GM23248 (cell line): Measurements from ENCODE around the gene ULBP1. TPM values are rescaled to one million over a fixed set of nuclear protein-coding genes. Genes with fewer than 3 reads are reported as not detected.
"Not testable (repeated sequence)": the region's sequence is repeated elsewhere in the genome, so short reads cannot be mapped to it uniquely, and the experiment has no call there.

Experiments used
- DNase-seq: peaks from one replicate; pipeline ENCODE4 v3.0.0-alpha.2; 2015
- H2AFZ ChIP-seq: fragments of 200-600 bp; sonication (generic); 2 replicates; pipeline ENCODE4 v1.6.1; 2016; ENCODE audit warnings: antibody characterized with exemption
- H3F3A ChIP-seq: fragments of 200-600 bp; sonication (generic); 2 replicates; pipeline ENCODE4 v1.6.1; 2016; ENCODE audit warnings: mild to moderate bottlenecking, antibody characterized with exemption, mixed run types; ENCODE audit not compliant: insufficient read depth
- H3K27ac ChIP-seq: fragments of 200-600 bp; sonication (generic); 2 replicates; pipeline ENCODE4 v1.5.1; 2016; ENCODE audit warnings: mild to moderate bottlenecking
- H3K27me3 ChIP-seq: fragments of 200-600 bp; sonication (generic); replicated peaks from 2 replicates; pipeline ENCODE4 v1.6.1; 2016; ENCODE audit warnings: mild to moderate bottlenecking; ENCODE audit not compliant: insufficient read depth
- H3K36me3 ChIP-seq: fragments of 200-600 bp; sonication (generic); 2 replicates; pipeline ENCODE4 v1.6.1; 2016; ENCODE audit warnings: low read depth, mild to moderate bottlenecking
- H3K4me1 ChIP-seq: fragments of 200-600 bp; sonication (generic); 2 replicates; pipeline ENCODE4 v1.6.1; 2016; ENCODE audit warnings: mild to moderate bottlenecking; ENCODE audit not compliant: insufficient read depth
- H3K4me2 ChIP-seq: fragments of 200-600 bp; sonication (generic); one replicate; pipeline ENCODE4 v1.6.1; 2016; ENCODE audit warnings: mild to moderate bottlenecking; ENCODE audit not compliant: unreplicated experiment
- H3K4me3 ChIP-seq: fragments of 200-600 bp; sonication (generic); 2 replicates; pipeline ENCODE4 v1.5.1; 2016; ENCODE audit warnings: mild to moderate bottlenecking
- H3K79me2 ChIP-seq: fragments of 200-600 bp; sonication (generic); 2 replicates; pipeline ENCODE4 v1.6.1; 2016; ENCODE audit warnings: mild to moderate bottlenecking; ENCODE audit not compliant: insufficient read depth
- H3K9ac ChIP-seq: fragments of 200-600 bp; sonication (generic); 2 replicates; pipeline ENCODE4 v1.6.1; 2016; ENCODE audit warnings: mild to moderate bottlenecking
- H3K9me2 ChIP-seq: fragments of 200-600 bp; sonication (generic); 2 replicates; pipeline ENCODE4 v1.6.1; 2016; ENCODE audit warnings: mixed run types, mild to moderate bottlenecking, moderate library complexity; ENCODE audit not compliant: insufficient read depth
- H3K9me3 ChIP-seq: fragments of 200-600 bp; sonication (generic); one replicate; pipeline ENCODE4 v1.6.1; 2017; ENCODE audit warnings: low read depth
- H4K20me1 ChIP-seq: fragments of 200-600 bp; sonication (generic); 2 replicates; pipeline ENCODE4 v1.6.0; 2016; ENCODE audit not compliant: insufficient read depth
- EZH2 ChIP-seq: fragments of 200-600 bp; sonication (generic); IDR thresholded peaks from 2 replicates; pipeline ENCODE4 v1.6.1; 2018; ENCODE audit warnings: antibody characterized with exemption, mild to moderate bottlenecking; ENCODE audit not compliant: insufficient read depth, poor library complexity, severe bottlenecking
- EZH2phosphoT487 ChIP-seq: fragments of 200-600 bp; sonication (generic); IDR thresholded peaks from 2 replicates; pipeline ENCODE4 v1.6.1; 2018; ENCODE audit warnings: antibody characterized with exemption, moderate library complexity, mild to moderate bottlenecking, low read depth; ENCODE audit not compliant: insufficient read depth
- WGBS, 2 experiments: methylation state at CpG; one replicate each; pipeline ENCODE4 v1.1.6; 2015 to 2017; ENCODE audit warnings: low lambda C conversion rate in 2 of 2, low coverage in 1 of 2; ENCODE audit errors: missing lambda C conversion rate in 2 of 2; 5-methylcytosine and 5-hydroxymethylcytosine counted together
- in situ Hi-C: fragments of 300-500 bp; cut with MboI; formaldehyde crosslinking; loops from 2 replicates; pipeline ENCODE4 v1.15.0; 2020
- polyA plus RNA-seq: library from polyadenylated mRNA; unstranded; fragments of >200 nt; fragmentation: Nextera tagmentation; extraction: Ambion mirVana; gene quantifications from 2 replicates; pipeline ENCODE4 v1.2.1, GENCODE V29; 2016
- total RNA-seq: library from RNA; depleted of rRNA; stranded (reverse); fragments of >200 nt; shearing (Covaris generic); gene quantifications from 2 replicates; pipeline ENCODE4 v1.2.3, GENCODE V29; 2014

ULBP1 gene
- total and polyA plus RNA-seq, 2 experiments from 2014 or later = 6.1 to 9.1 TPM

DNA sequence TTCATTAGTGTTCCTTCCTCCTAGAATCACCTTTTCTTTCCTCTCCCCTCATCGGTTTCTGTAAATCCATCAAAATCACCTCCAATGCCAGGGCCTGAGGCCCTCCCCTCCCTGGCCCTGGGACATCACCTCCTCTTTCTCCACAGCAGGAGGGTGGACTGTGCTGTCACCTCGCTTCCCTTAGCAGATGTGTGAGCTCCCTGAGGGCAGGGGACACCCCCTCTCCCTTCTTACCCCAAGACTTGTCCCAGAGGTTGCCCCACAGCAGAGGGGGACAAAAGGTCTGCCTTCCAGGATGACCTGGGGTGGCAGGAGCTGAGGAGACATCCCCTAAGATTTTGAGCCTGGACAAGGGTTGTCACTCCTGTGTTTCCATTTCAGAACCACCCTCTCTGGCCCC, 5.9 kb downstream of the ULBP1 start:
- no peak overlapping the region for H3K27ac ChIP-seq

DNA sequence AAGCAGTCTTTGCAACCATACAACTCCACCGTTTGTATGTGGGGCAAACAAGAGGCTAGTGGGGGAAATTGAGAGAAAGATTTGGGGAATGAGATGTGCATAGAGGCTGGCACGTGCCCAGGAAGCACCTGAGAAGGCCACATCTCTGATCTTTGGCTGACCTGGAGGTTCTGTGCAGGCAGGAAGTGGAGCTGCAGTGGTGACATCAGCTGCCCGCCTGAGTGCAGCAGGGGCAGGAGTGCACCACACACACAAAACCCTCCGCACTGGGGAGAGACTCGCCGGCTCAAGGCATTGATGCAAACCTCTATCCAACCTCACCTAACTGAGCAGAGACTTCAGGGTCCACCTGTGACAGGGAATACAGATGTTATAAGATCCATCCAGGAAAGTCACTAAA, 10.7 kb downstream of the ULBP1 start:
- 61 to 64% methylated on average over 6 of the region's 6 CpGs for WGBS, 2 experiments
- H3K36me3 ChIP-seq, H3F3A ChIP-seq, H3K9me3 ChIP-seq, H3K79me2 ChIP-seq, H3K4me1 ChIP-seq, in situ Hi-C loops, H2AFZ ChIP-seq, H4K20me1 ChIP-seq, H3K4me3 ChIP-seq, H3K9me2 ChIP-seq, H3K4me2 ChIP-seq, DNase-seq, H3K27ac ChIP-seq, H3K9ac ChIP-seq: not testable (repeated sequence)
- H3K27me3 ChIP-seq = peaks cover 20% of the 10 kb centered on the region

More for the DNA sequence above, 5.9 kb downstream of the ULBP1 start:
- TF ChIP-seq EZH2phosphoT487 = no peak
- TF ChIP-seq EZH2 = no peak
- Histone ChIP-seq H3K9me3 (no peaks in the 10 kb centered on the region), H3K4me1 (no peaks in the 10 kb centered on the region), H2AFZ (no peak overlapping the region), H3K4me2 (no peak overlapping the region), H3K4me3 (no peak overlapping the region), H3K9ac (no peak overlapping the region), H3K9me2 (no peaks in the 10 kb centered on the region), H3F3A (no peaks in the 10 kb centered on the region), H3K27me3 (peaks cover 10% of the 10 kb centered on the region; the same call in 1 of the 2 replicates), H3K79me2 (no peaks in the 10 kb centered on the region), H3K36me3 (no peaks in the 10 kb centered on the region), H4K20me1 (no peaks in the 10 kb centered on the region)
- in situ Hi-C loops = no loop called here
- WGBS, 2 experiments = 54 to 59% methylated on average over 2 of the region's 2 CpGs
- no peak for DNase-seq

DNA sequence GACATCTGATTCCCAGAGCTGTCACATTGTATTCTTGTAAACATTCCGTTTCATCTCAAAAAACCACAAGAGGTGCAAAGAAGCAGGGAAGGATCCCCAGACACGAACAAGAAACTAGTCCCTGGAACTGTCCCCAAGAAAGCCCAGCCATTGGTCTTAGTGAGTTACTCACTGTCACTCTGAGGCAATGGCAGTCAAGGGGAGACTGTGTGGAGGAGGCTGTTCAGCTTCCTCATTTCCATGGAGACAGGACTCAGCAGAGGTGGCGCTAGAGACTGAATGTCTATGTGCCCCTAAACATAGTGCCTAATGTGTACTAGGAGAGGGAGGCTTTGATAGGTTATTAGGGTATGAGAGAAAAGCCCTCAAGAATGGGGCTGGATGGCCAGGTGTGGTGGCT, 11.1 kb downstream of the ULBP1 start:
- in situ Hi-C loops = no loop called here
- Histone ChIP-seq H3K9me2 (no peaks in the 10 kb centered on the region), H3K4me2 (no peak overlapping the region), H3K27me3 (peaks cover 24% of the 10 kb centered on the region), H2AFZ (no peak overlapping the region), H3K79me2 (no peaks in the 10 kb centered on the region), H3F3A (no peaks in the 10 kb centered on the region), H3K4me1 (no peaks in the 10 kb centered on the region), H3K36me3 (no peaks in the 10 kb centered on the region), H3K4me3 (no peak overlapping the region), H3K9me3 (no peaks in the 10 kb centered on the region), H3K9ac (no peak overlapping the region), H4K20me1 (no peaks in the 10 kb centered on the region), H3K27ac (no peak overlapping the region)
- WGBS, 2 experiments = 4% methylated on average over 3 of the region's 3 CpGs
- TF ChIP-seq EZH2 = no peak
- no peak for TF ChIP-seq EZH2phosphoT487
- no peak for DNase-seq

DNA sequence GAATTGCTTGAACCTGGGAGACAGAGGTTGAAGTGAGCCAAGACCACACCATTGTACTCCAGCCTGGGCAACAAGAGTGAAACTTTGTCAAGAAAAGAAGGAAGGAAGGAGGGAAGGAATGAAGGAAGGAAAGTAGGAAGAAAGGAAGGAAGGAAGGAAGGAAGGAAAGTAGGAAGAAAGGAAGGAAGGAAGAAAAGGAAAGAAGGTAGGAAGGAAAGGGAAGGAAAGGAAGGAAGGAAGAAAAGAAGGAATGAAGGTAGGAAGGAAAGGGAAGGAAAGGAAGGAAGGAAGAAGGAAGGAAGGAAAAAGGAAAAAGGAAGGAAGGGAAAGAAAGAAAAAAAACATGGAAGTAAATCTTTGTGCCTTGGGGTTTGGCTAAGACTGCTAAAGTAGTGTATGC, 11.7 kb downstream of the ULBP1 start:
- H2AFZ ChIP-seq = no peak overlapping the region
- H3K27me3 ChIP-seq = peaks cover 29% of the 10 kb centered on the region
- no peak overlapping the region for H3K4me3 ChIP-seq

DNA sequence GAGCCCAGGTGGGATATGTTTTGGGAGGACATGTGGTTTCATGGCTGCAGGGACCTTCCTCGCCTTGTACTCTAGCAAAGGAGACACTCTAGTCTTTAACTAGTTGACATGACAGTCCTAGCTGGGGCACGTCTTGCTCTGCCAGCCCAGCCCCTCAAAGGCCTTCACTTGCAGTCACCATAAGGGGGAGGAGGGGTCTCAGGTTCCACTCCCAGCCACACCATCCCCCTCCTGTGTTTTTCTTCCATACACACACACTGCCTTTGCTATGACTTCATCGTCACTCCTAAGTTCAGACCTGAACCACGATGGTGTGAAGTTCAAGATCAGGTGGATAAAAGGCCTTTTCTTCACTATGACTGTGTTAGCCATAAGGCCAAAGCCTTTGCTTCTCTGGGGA, 13.5 kb downstream of the ULBP1 start:
- H3K27me3 ChIP-seq = peaks cover 39% of the 10 kb centered on the region
- H3K79me2 ChIP-seq = no peaks in the 10 kb centered on the region
- no peaks in the 10 kb centered on the region for H3K4me1 ChIP-seq
- H4K20me1 ChIP-seq = no peaks in the 10 kb centered on the region
- no peaks in the 10 kb centered on the region for H3F3A ChIP-seq
- in situ Hi-C loops = no loop called here
- H3K9me2 ChIP-seq = no peaks in the 10 kb centered on the region
- H3K9me3 ChIP-seq = no peaks in the 10 kb centered on the region
- H3K9ac ChIP-seq = no peak overlapping the region
- no peak overlapping the region for H3K4me2 ChIP-seq
- no peak overlapping the region for H3K4me3 ChIP-seq
- TF ChIP-seq EZH2phosphoT487 = no peak
- TF ChIP-seq EZH2 = no peak
- WGBS, 2 experiments = 61 to 74% methylated on average over 4 of the region's 4 CpGs
- H2AFZ ChIP-seq = no peak overlapping the region
- DNase-seq = no peak
- no peaks in the 10 kb centered on the region for H3K36me3 ChIP-seq
- no peak overlapping the region for H3K27ac ChIP-seq

More for the DNA sequence above, 11.7 kb downstream of the ULBP1 start:
- Histone ChIP-seq H3K9me2 (no peaks in the 10 kb centered on the region), H3K9me3 (no peaks in the 10 kb centered on the region), H3K79me2 (no peaks in the 10 kb centered on the region), H3K27ac (no peak overlapping the region), H3K4me2 (no peak overlapping the region), H4K20me1 (no peaks in the 10 kb centered on the region), H3F3A (no peaks in the 10 kb centered on the region), H3K4me1 (no peaks in the 10 kb centered on the region), H3K36me3 (no peaks in the 10 kb centered on the region), H3K9ac (no peak overlapping the region)
- no peak for DNase-seq
- TF ChIP-seq EZH2phosphoT487 = no peak
- TF ChIP-seq EZH2 = no peak
- in situ Hi-C loops = no loop called here
